ENCODE data around the gene PHF23.

- TF ChIP-seq SIN3A (IDR thresholded peaks at IDR 0.05; ENCODE audit: borderline replicate concordance, insufficient read depth, low read length) (no peak), POLR2AphosphoS5 (IDR thresholded peaks at IDR 0.05; ENCODE audit: low read depth, low read length) (peak; percentile 22; the same call in 1 of the 2 replicates), REST (IDR thresholded peaks at IDR 0.05; ENCODE audit: insufficient read depth in 1 of 2, low read depth in 2 of 2, low read length in 2 of 2) (no peak), TAF1 (IDR thresholded peaks at IDR 0.05; ENCODE audit: borderline replicate concordance, insufficient read depth, low read length) (no peak), FOXP2 (optimal IDR thresholded peaks at IDR 0.05; ENCODE audit: borderline replicate concordance, extremely low read depth, extremely low read length, insufficient read depth) (no peak)
Measured at GRCh38 chr17:7258731-7259554, 19.7 kb upstream of the PHF23 start.

Measured in PFSK-1 (cell line).